Endothelial cell of umbilical vein (primary cell): ENCODE data around the gene SIAH2. TPM values are rescaled to one million over a fixed set of nuclear protein-coding genes. Genes with fewer than 3 reads are reported as not detected.

Experiments
- BruUV-seq: library from RNA; stranded (reverse); fragments of 400-500 nt; replicated peaks from 2 replicates; lab custom pipeline; 2021; lab: Mats Ljungman, UMichigan
- CTCF ChIA-PET: fragments of 300-600, 350-600 bp; sonication (Branson Sonifier 250); formaldehyde crosslinking; loops from one replicate; lab custom pipeline; 2021; ENCODE audit warnings: antibody characterized with exemption, inconsistent platforms; lab: Charles Lee
- POLR2A ChIA-PET: fragments of 300-600, 350-600 bp; sonication (Branson Sonifier 250); formaldehyde crosslinking; loops from one replicate; lab custom pipeline; 2021; ENCODE audit warnings: antibody characterized with exemption, inconsistent platforms; lab: Charles Lee
- DNase-seq: peaks from one replicate; pipeline ENCODE4 v3.0.0-alpha.2; 2011; ENCODE audit warnings: low read depth, low spot score
- FAIRE-seq: peaks from 2 replicates; lab custom pipeline; 2011; peaks lifted over from hg19 to GRCh38; lab: Jason Lieb, UNC
- H2AFZ ChIP-seq: 2 replicates; pipeline ENCODE4 v1.6.0; 2012; ENCODE audit warnings: low read depth, low read length, control low read depth, inconsistent platforms
- H3K27ac ChIP-seq: 2 replicates; pipeline ENCODE4 v1.5.1; 2011; ENCODE audit warnings: low read depth, mild to moderate bottlenecking, control low read depth, low read length, moderate library complexity; ENCODE audit not compliant: insufficient read depth
- H3K27me3 ChIP-seq, 2 experiments: 2 replicates each; pipeline versions ENCODE4 v1.6.0 to v1.6.1; 2011; ENCODE audit warnings: low read length in 2 of 2, mixed read lengths in 1 of 2; ENCODE audit not compliant: control insufficient read depth in 2 of 2, insufficient read depth in 2 of 2
- H3K36me3 ChIP-seq, 2 experiments: 2 replicates in 1 of 2; 3 replicates in 1 of 2; pipeline ENCODE4 v1.5.1; 2011; ENCODE audit warnings: low read length in 2 of 2, mild to moderate bottlenecking in 1 of 2, moderate library complexity in 1 of 2; ENCODE audit not compliant: control insufficient read depth in 2 of 2, insufficient read depth in 2 of 2; ENCODE audit errors: extremely low read depth in 1 of 2
- H3K4me1 ChIP-seq: 3 replicates; pipeline ENCODE4 v1.5.1; 2011; ENCODE audit warnings: mild to moderate bottlenecking, low read length; ENCODE audit not compliant: control insufficient read depth, insufficient read depth; ENCODE audit errors: extremely low read depth
- H3K4me2 ChIP-seq: 2 replicates; pipeline ENCODE4 v1.6.1; 2011; ENCODE audit warnings: low read length, control low read depth, mixed read lengths; ENCODE audit not compliant: insufficient read depth
- H3K4me3 ChIP-seq, 3 experiments: fragments of 200-600 bp in 1 of 3; sonication (generic), shearing (Covaris generic) in 1 of 3; replicated peaks in 1 of 3; 2 replicates each; pipeline ENCODE4 v1.5.1; 2011 to 2016; ENCODE audit warnings: control low read depth in 3 of 3, low read length in 3 of 3, mild to moderate bottlenecking in 2 of 3, inconsistent platforms in 1 of 3, low read depth in 1 of 3, moderate library complexity in 1 of 3; ENCODE audit not compliant: insufficient read depth in 1 of 3
- H3K79me2 ChIP-seq: 2 replicates; pipeline ENCODE4 v1.6.0; 2012; ENCODE audit warnings: low read length, inconsistent platforms; ENCODE audit not compliant: control insufficient read depth, insufficient read depth
- H3K9ac ChIP-seq: replicated peaks from 2 replicates; pipeline ENCODE3; 2011; ENCODE audit warnings: low read length, control low read depth; ENCODE audit not compliant: insufficient read depth; ENCODE audit errors: extremely low read depth
- H3K9me1 ChIP-seq: replicated peaks from 3 replicates; pipeline ENCODE4 v1.6.0; 2011; ENCODE audit warnings: mild to moderate bottlenecking, low read length; ENCODE audit not compliant: control insufficient read depth, insufficient read depth; ENCODE audit errors: extremely low read depth
- H3K9me3 ChIP-seq: replicated peaks from 2 replicates; pipeline ENCODE4 v1.5.1; 2012; ENCODE audit warnings: low read length, inconsistent platforms; ENCODE audit not compliant: control insufficient read depth, insufficient read depth
- H4K20me1 ChIP-seq: replicated peaks from 2 replicates; pipeline ENCODE3; 2011; ENCODE audit warnings: mild to moderate bottlenecking, low read length; ENCODE audit not compliant: control insufficient read depth, insufficient read depth; ENCODE audit errors: extremely low read depth
- EZH2 ChIP-seq: IDR thresholded peaks from 2 replicates; pipeline ENCODE4 v1.6.1; 2012; ENCODE audit warnings: borderline replicate concordance, low read depth, mild to moderate bottlenecking, moderate library complexity, low read length, inconsistent platforms; ENCODE audit not compliant: severe bottlenecking
- FOS ChIP-seq: IDR thresholded peaks from 2 replicates; pipeline ENCODE4 v1.6.1; 2011; ENCODE audit warnings: mild to moderate bottlenecking, low read length, moderate library complexity, borderline replicate concordance; ENCODE audit not compliant: insufficient read depth
- GATA2 ChIP-seq: IDR thresholded peaks from 2 replicates; pipeline ENCODE4 v1.7.0; 2011; ENCODE audit warnings: low read depth, mild to moderate bottlenecking, moderate library complexity, mixed read lengths, low read length; ENCODE audit not compliant: insufficient read length, insufficient read depth
- JUN ChIP-seq: IDR thresholded peaks from 2 replicates; pipeline ENCODE4 v1.6.1; 2011; ENCODE audit warnings: borderline replicate concordance, low read depth; ENCODE audit not compliant: insufficient read length, insufficient read depth
- MYC ChIP-seq: IDR thresholded peaks from one replicate; pipeline ENCODE4 v1.6.1; 2011; ENCODE audit warnings: mild to moderate bottlenecking, low read depth, low read length
- POLR2A ChIP-seq: IDR thresholded peaks from 2 replicates; pipeline ENCODE4 v1.6.1; 2012; ENCODE audit warnings: low read depth, mild to moderate bottlenecking, control low read depth, low read length
- POLR2AphosphoS5 ChIP-seq: IDR thresholded peaks from 2 replicates; pipeline ENCODE4 v1.6.1; 2012; ENCODE audit warnings: low read depth, mild to moderate bottlenecking, control low read depth, low read length, moderate library complexity; ENCODE audit not compliant: insufficient read depth
- dilution Hi-C: fragments of 300-500 bp; cut with MboI; formaldehyde crosslinking; loops from one replicate; pipeline ENCODE4 v1.15.0; 2019; ENCODE audit warnings: low sequenced_read_pairs; ENCODE audit not compliant: extremely low pct_ligation_motif_present
- intact Hi-C: fragments of 100-400 bp; cut with micrococcal nuclease; formaldehyde crosslinking; loops from one replicate; pipeline ENCODE4 v1.10.0; 2022
- polyA plus RNA-seq, 4 experiments: library from polyadenylated mRNA; depleted of rRNA in 3 of 4; stranded (reverse) in 3 of 4; unstranded in 1 of 4; fragments of >200 nt; gene quantifications; 2 replicates each; pipeline versions ENCODE4 v1.2.1 to v1.2.3, GENCODE V29; 2011 to 2012; ENCODE audit warnings: missing spikeins in 1 of 4
- total RNA-seq: library from RNA; stranded (reverse); gene quantifications from 2 replicates; pipeline ENCODE4 v1.2.3, GENCODE V29; 2021
- TF ChIP-seq, protein P1 (sequence below), 2 donors: IDR thresholded peaks; 1 replicate in 1 of 2; 2 replicates in 1 of 2; pipeline ENCODE4 v1.5.1; 2011; ENCODE audit warnings: low read length in 2 of 2, mild to moderate bottlenecking in 2 of 2, moderate library complexity in 2 of 2, control low read depth in 1 of 2, inconsistent platforms in 1 of 2, low read depth in 1 of 2; ENCODE audit not compliant: insufficient read depth in 1 of 2; ENCODE audit errors: extremely low read depth in 1 of 2
- TF ChIP-seq, protein P2 (sequence below): IDR thresholded peaks from 2 replicates; pipeline ENCODE4 v1.6.1; 2011; ENCODE audit not compliant: insufficient read depth, insufficient read length

Gene SIAH2
- total and polyA plus RNA-seq, 2 donors (not counting 3 experiments of a cell fraction or from before 2014, with no cell fraction given): 16.7 to 25.1 TPM

DNA sequence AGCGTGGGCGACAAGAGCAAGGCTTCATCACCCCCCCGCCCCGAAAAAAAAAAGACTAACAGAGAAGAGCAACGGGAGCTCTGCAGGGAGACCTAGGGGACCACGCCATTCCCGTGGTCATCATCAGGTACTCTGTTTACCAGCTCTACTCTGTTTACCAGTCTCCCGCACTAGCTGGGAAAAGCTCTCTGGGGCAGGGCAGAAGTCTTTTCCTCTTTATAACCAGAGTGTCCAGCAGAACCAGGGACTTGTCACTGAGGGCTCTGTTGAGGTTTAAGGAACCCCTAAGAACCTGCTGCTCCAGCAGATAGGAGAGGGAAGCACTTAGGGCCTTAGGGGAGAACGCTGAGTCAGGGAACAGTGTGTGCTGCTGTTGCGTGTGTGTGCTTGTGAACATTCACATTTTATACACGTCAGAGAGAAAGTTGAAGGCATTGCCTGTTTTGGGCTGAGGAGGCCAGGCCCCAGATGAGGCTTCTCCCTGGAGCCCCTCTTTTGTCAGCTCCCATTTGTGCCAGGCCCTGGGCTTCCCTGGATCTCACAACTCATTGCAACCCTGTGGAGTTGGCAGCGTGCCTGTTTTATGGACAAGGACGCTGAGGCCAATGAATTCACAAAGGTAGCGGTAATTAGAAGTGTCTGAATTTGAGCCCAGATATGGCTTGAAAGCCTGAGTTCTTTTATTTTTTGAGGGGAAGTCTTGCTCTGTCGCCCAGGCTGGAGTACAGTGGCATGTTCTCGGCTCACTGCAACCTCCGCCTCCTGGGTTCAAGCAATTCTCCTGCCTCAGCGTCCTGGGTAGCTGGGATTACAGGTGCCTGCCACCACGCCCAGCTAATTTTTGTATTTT, 35.1 kb downstream of the SIAH2 start:
- H3K27me3 ChIP-seq: peaks cover 0 to 2% of the 10 kb centered on the region in 2 experiments
- H3K9me1 ChIP-seq: no peaks in the 10 kb centered on the region
- no TSS peak for BruUV-seq
- FAIRE-seq (no peak), DNase-seq (no peak)
- H3K4me3 ChIP-seq: no peak overlapping the region
- TF ChIP-seq, protein P1, sequence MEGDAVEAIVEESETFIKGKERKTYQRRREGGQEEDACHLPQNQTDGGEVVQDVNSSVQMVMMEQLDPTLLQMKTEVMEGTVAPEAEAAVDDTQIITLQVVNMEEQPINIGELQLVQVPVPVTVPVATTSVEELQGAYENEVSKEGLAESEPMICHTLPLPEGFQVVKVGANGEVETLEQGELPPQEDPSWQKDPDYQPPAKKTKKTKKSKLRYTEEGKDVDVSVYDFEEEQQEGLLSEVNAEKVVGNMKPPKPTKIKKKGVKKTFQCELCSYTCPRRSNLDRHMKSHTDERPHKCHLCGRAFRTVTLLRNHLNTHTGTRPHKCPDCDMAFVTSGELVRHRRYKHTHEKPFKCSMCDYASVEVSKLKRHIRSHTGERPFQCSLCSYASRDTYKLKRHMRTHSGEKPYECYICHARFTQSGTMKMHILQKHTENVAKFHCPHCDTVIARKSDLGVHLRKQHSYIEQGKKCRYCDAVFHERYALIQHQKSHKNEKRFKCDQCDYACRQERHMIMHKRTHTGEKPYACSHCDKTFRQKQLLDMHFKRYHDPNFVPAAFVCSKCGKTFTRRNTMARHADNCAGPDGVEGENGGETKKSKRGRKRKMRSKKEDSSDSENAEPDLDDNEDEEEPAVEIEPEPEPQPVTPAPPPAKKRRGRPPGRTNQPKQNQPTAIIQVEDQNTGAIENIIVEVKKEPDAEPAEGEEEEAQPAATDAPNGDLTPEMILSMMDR (IDR thresholded peaks at IDR 0.05; ENCODE audit: extremely low read depth in 1 of 2, insufficient read depth in 1 of 2, low read depth in 1 of 2, low read length in 2 of 2): no peak
- no peak for TF ChIP-seq EZH2
- TF ChIP-seq JUN: no peak
- no peak for TF ChIP-seq POLR2A
- TF ChIP-seq, protein P2, sequence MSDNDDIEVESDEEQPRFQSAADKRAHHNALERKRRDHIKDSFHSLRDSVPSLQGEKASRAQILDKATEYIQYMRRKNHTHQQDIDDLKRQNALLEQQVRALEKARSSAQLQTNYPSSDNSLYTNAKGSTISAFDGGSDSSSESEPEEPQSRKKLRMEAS: no peak
- TF ChIP-seq MYC: no peak
- no peak for TF ChIP-seq POLR2AphosphoS5
- TF ChIP-seq FOS: no peak
- TF ChIP-seq GATA2: no peak
- H3K4me1 ChIP-seq: no peaks in the 10 kb centered on the region
- no peak overlapping the region for H3K9ac ChIP-seq
- no peaks in the 10 kb centered on the region for H4K20me1 ChIP-seq
- H2AFZ ChIP-seq: no peak overlapping the region
- H3K4me2 ChIP-seq: no peak overlapping the region
- no peaks in the 10 kb centered on the region for H3K36me3 ChIP-seq
- intact Hi-C loops: no loop called here
- ChIA-PET POLR2A (no interaction called here), CTCF (interaction anchor here (1.5 kb wide), 1 partner anchor 66 kb away, joined by 3 read pairs; no protein-coding TSS in a partner anchor)
- dilution Hi-C loops: no loop called here
- no peak overlapping the region for H3K27ac ChIP-seq
- H3K9me3 ChIP-seq: no peaks in the 10 kb centered on the region
- H3K79me2 ChIP-seq: no peaks in the 10 kb centered on the region
